Endometrial microvascular endothelial cells (primary cell): Measurements from ENCODE around the gene DRC7. TPM values are rescaled to one million over a fixed set of nuclear protein-coding genes. Genes with fewer than 3 reads are reported as not detected.

Source experiments
- in situ Hi-C: cut with HindIII; loops from 2 replicates; pipeline ENCODE4 v1.10.0; 2017; ENCODE audit warnings: low sequenced_read_pairs, low pct_unique_long_range_greater_than_20kb; ENCODE audit errors: inconsistent ontology term
- total RNA-seq: library from RNA; depleted of rRNA; stranded (reverse); fragments of >200 nt; gene quantifications from one replicate; pipeline ENCODE4 v1.2.3, GENCODE V29; 2015; ENCODE audit errors: inconsistent ontology term

DRC7 gene
- not detected for total RNA-seq

GRCh38 chr16:57694725-57695679, at the start of gene DRC7:
Gene DRC7, plus strand, starts transcription at chr16:57694806. Its CDS starts 3,144 bp downstream, at chr16:57697950.
- in situ Hi-C loops: no loop called here

- in situ Hi-C loops: no loop called here
These were observed 49.4 kb upstream of the DRC7 start for GRCh38 chr16:57645169-57645568.

- in situ Hi-C loops: no loop called here
These were observed 48.8 kb upstream of the DRC7 start for GRCh38 chr16:57645691-57646387.

GRCh38 chr16:57646388-57647039, 48.1 kb upstream of the DRC7 start:
- in situ Hi-C loops: no loop called here

GRCh38 chr16:57647136-57647875, 47.3 kb upstream of the DRC7 start:
- in situ Hi-C loops: no loop called here

- in situ Hi-C loops: no loop called here
These were observed 46.5 kb upstream of the DRC7 start for GRCh38 chr16:57648125-57648524.

- in situ Hi-C loops: no loop called here
These were observed 45.8 kb upstream of the DRC7 start for GRCh38 chr16:57648581-57649442.

GRCh38 chr16:57649443-57649751, 45.2 kb upstream of the DRC7 start:
- in situ Hi-C loops: no loop called here

GRCh38 chr16:57649846-57650245, 44.8 kb upstream of the DRC7 start:
- in situ Hi-C loops: no loop called here

- in situ Hi-C loops: no loop called here
These were observed 43.0 kb upstream of the DRC7 start for GRCh38 chr16:57651344-57652333.

GRCh38 chr16:57652695-57653471, 41.7 kb upstream of the DRC7 start:
- in situ Hi-C loops: no loop called here

- in situ Hi-C loops: no loop called here
These were observed 40.7 kb upstream of the DRC7 start for GRCh38 chr16:57653936-57654335.

GRCh38 chr16:57656342-57656955, 38.2 kb upstream of the DRC7 start:
- in situ Hi-C loops: no loop called here

GRCh38 chr16:57657228-57657627, 37.4 kb upstream of the DRC7 start:
- in situ Hi-C loops: no loop called here

GRCh38 chr16:57658130-57658877, 36.3 kb upstream of the DRC7 start:
- in situ Hi-C loops: no loop called here
